GM19025 (cell line): ENCODE measurements around the gene MEGF8.
A peak's percentile ranks its signal among the peaks of the same experiment; 100 is the strongest.

Experiments
- ATAC-seq: cut with Tn5 transposase; IDR thresholded peaks from one replicate; pipeline ENCODE4 v1.9.1; 2021; ENCODE audit warnings: mild to moderate bottlenecking, low read depth, moderate library complexity; ENCODE audit not compliant: unreplicated experiment

MEGF8 gene

GRCh38 chr19:42375415-42376176 is 50.2 kb downstream of the MEGF8 start:
- ATAC-seq: no peak

- no peak for ATAC-seq
Measured at GRCh38 chr19:42376177-42376555, 50.7 kb downstream of the MEGF8 start.

GRCh38 chr19:42378225-42379215 is 53.1 kb downstream of the MEGF8 start:
- no peak for ATAC-seq

- no peak for ATAC-seq
Measured at GRCh38 chr19:42380155-42380554, 54.7 kb downstream of the MEGF8 start.

GRCh38 chr19:42386974-42387707 is 61.7 kb downstream of the MEGF8 start:
- no peak for ATAC-seq

- no peak for ATAC-seq
Measured at GRCh38 chr19:42388851-42389489, 63.5 kb downstream of the MEGF8 start.

- ATAC-seq: no peak
Measured at GRCh38 chr19:42389899-42390298, 64.5 kb downstream of the MEGF8 start, which contains the start of gene CNFN. TSS of gene CNFN (minus strand) at chr19:42390297. CDS start at chr19:42389037, 1,260 bp downstream.

- ATAC-seq: no peak
Measured at GRCh38 chr19:42392165-42392564, 66.7 kb downstream of the MEGF8 start.

- no peak for ATAC-seq
Measured at GRCh38 chr19:42394751-42395150, 69.3 kb downstream of the MEGF8 start.

- peak; percentile 98 for ATAC-seq
Measured at GRCh38 chr19:42396381-42397262, 71.2 kb downstream of the MEGF8 start.

- no peak for ATAC-seq
Measured at GRCh38 chr19:42397263-42398166, 72.1 kb downstream of the MEGF8 start.

- ATAC-seq: no peak
Measured at GRCh38 chr19:42400404-42400803, 75.0 kb downstream of the MEGF8 start.

- no peak for ATAC-seq
Measured at GRCh38 chr19:42401365-42402303, 76.2 kb downstream of the MEGF8 start.

GRCh38 chr19:42402376-42403116 is 77.1 kb downstream of the MEGF8 start:
- no peak for ATAC-seq

- ATAC-seq: no peak
Measured at GRCh38 chr19:42403586-42403985, 78.2 kb downstream of the MEGF8 start.

GRCh38 chr19:42406111-42406510 is 80.7 kb downstream of the MEGF8 start:
- ATAC-seq: no peak
